GM12875 (cell line): ENCODE data around the gene SNHG17.
"Not testable (repeated sequence)": the region's sequence is repeated elsewhere in the genome, so short reads cannot be mapped to it uniquely, and the experiment has no call there.

ENCODE experiments used
- H3K4me3 ChIP-seq: one replicate; pipeline ENCODE4 v1.5.1; 2011; ENCODE audit warnings: low read depth, low read length, control low read depth
- CTCF ChIP-seq: IDR thresholded peaks from 2 replicates; pipeline ENCODE4 v1.5.1; 2011; ENCODE audit warnings: low read depth, mild to moderate bottlenecking, control low read depth, inconsistent platforms, low read length, moderate library complexity, borderline replicate concordance; ENCODE audit not compliant: insufficient read depth

Gene SNHG17

GRCh38 chr20:38386851-38387250 lies 48.3 kb downstream of the SNHG17 start:
- H3K4me3 ChIP-seq, result no peak overlapping the region
- no peak for TF ChIP-seq CTCF

GRCh38 chr20:38386004-38386403 lies 49.1 kb downstream of the SNHG17 start:
- TF ChIP-seq CTCF, result no peak
- no peak overlapping the region for H3K4me3 ChIP-seq

- H3K4me3 ChIP-seq, result no peak overlapping the region
- no peak for TF ChIP-seq CTCF
Measured at GRCh38 chr20:38383147-38383546, 52.0 kb downstream of the SNHG17 start.

- H3K4me3 ChIP-seq, result not testable (repeated sequence)
Measured at GRCh38 chr20:38377838-38378237, 57.3 kb downstream of the SNHG17 start.

GRCh38 chr20:38377039-38377685 lies 58.0 kb downstream of the SNHG17 start:
- H3K4me3 ChIP-seq, result no peak overlapping the region
- no peak for TF ChIP-seq CTCF

- TF ChIP-seq CTCF, result no peak
- H3K4me3 ChIP-seq, result no peak overlapping the region
Measured at GRCh38 chr20:38373898-38374297, 61.2 kb downstream of the SNHG17 start.

GRCh38 chr20:38373231-38373867 lies 61.8 kb downstream of the SNHG17 start:
- H3K4me3 ChIP-seq, result no peak overlapping the region
- TF ChIP-seq CTCF, result no peak
